Lung (tissue), 12 donors: ENCODE results near the gene KHK. TPM values are rescaled to one million over a fixed set of nuclear protein-coding genes. Genes with fewer than 3 reads are reported as not detected.
A peak's percentile ranks its signal among the peaks of the same experiment; 100 is the strongest.

Experiments used
- ATAC-seq: fragments of 200-7000 bp; cut with Tn5 transposase; one replicate; pipeline ENCODE4 v1.9.1; 2020; ENCODE audit warnings: moderate number of reproducible peaks; ENCODE audit not compliant: insufficient read depth, low FRiP score
- DNase-seq, 3 donors: peaks; one replicate each; pipeline ENCODE4 v3.0.0-alpha.2; 2013 to 2017
- H3K27ac ChIP-seq, 2 donors: one replicate each; pipeline ENCODE4 v1.5.1; 2013; ENCODE audit warnings: mild to moderate bottlenecking in 2 of 2, moderate library complexity in 2 of 2, control low read depth in 1 of 2, inconsistent platforms in 1 of 2, low read depth in 1 of 2, low read length in 1 of 2
- H3K27me3 ChIP-seq, 3 donors: one replicate each; pipeline ENCODE4 v1.5.1; 2013; ENCODE audit warnings: low read length in 2 of 3; ENCODE audit not compliant: control insufficient read depth in 3 of 3, insufficient read depth in 3 of 3
- H3K36me3 ChIP-seq, 4 donors: one replicate each; pipeline ENCODE4 v1.5.1; 2013; ENCODE audit warnings: low read length in 4 of 4, mild to moderate bottlenecking in 1 of 4, moderate library complexity in 1 of 4; ENCODE audit not compliant: control insufficient read depth in 4 of 4, insufficient read depth in 4 of 4
- H3K4me1 ChIP-seq, 5 donors: one replicate each; pipeline ENCODE4 v1.5.1; 2013; ENCODE audit warnings: low read length in 5 of 5, mild to moderate bottlenecking in 2 of 5, moderate library complexity in 1 of 5; ENCODE audit not compliant: control insufficient read depth in 5 of 5, insufficient read depth in 5 of 5
- H3K4me3 ChIP-seq: one replicate; pipeline ENCODE4 v1.5.1; 2013; ENCODE audit warnings: mild to moderate bottlenecking, control low read depth, moderate library complexity
- H3K9ac ChIP-seq, 2 donors: one replicate each; pipeline ENCODE4 v1.5.1; 2013; ENCODE audit warnings: low read length in 2 of 2, control low read depth in 1 of 2; ENCODE audit not compliant: insufficient read depth in 1 of 2
- H3K9me3 ChIP-seq, 4 donors: one replicate each; pipeline ENCODE4 v1.5.1; 2013; ENCODE audit warnings: low read length in 3 of 4, mild to moderate bottlenecking in 1 of 4, moderate library complexity in 1 of 4; ENCODE audit not compliant: control insufficient read depth in 4 of 4, insufficient read depth in 3 of 4
- WGBS, 2 donors: extraction: QIAGEN DNeasy Blood & Tissue Kit; methylation state at CpG; one replicate each; pipeline ENCODE4 v1.1.7; 2013; 5-methylcytosine and 5-hydroxymethylcytosine counted together
- polyA plus RNA-seq, 2 donors: library from polyadenylated mRNA; stranded (reverse); fragments of 200-250 nt; gene quantifications; one replicate each; pipeline ENCODE4 v1.2.1, GENCODE V29; 2013
- total RNA-seq, 2 donors: library from RNA; depleted of rRNA in 1 of 2; stranded (reverse); fragments of >200 nt in 1 of 2; gene quantifications; one replicate each; pipeline ENCODE4 v1.2.1, GENCODE V29; 2014 to 2021
- TF ChIP-seq, protein P1 (sequence below): IDR thresholded peaks from 2 replicates; pipeline ENCODE4 v1.5.1; 2012; ENCODE audit warnings: mild to moderate bottlenecking; ENCODE audit errors: control extremely low read depth, extremely low read depth
- donor health status: control.
- donor health status: control.
- donor health status: Bipolar disorder and iron deficiency.
- donor health status: healthy.
- donor health status: DM: yes; HTN: yes; CAD: no.

KHK gene
- total and polyA plus RNA-seq, 4 donors = 1.6 to 7.6 (median 3.7) TPM

DNA sequence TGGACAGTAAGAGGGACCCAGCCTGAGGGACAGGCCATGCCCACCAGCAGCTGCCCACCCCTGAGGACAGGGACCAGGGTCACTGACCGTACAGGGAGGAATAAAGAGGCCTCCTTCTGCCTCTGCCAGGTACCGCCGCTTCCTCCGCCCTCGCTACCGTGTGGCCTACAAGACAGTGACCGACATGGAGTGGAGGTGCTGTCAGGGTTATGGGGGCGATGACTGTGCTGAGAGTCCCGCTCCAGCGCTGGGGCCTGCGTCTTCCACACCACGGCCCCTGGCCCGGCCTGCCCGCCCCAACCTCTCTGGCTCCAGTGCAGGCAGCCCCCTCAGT, 6.0 kb upstream of the KHK start:
- DNase-seq = no peak
- WGBS, 2 donors = 87 to 89% methylated on average over 14 of the region's 14 CpGs

DNA sequence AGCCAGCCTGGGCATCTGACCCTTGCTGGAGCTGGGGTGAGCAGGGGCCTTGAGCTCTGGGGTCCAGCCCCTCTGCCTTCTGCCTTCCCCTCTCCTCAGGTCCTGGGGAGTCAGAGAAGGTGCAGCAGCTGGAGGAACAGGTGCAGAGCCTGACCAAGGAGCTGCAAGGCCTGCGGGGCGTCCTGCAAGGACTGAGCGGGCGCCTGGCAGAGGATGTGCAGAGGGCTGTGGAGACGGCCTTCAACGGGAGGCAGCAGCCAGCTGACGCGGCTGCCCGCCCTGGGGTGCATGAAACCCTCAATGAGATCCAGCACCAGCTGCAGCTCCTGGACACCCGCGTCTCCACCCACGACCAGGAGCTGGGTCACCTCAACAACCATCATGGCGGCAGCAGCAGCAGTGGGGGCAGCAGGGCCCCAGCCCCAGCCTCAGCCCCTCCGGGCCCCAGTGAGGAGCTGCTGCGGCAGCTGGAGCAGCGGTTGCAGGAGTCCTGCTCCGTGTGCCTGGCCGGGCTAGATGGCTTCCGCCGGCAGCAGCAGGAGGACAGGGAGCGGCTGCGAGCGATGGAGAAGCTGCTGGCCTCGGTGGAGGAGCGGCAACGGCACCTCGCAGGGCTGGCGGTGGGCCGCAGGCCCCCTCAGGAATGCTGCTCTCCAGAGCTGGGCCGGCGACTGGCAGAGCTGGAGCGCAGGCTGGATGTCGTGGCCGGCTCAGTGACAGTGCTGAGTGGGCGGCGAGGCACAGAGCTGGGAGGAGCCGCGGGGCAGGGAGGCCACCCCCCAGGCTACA, 4.4 kb upstream of the KHK start:
- WGBS, 2 donors = 91 to 95% methylated on average over 36 to 38 of the region's 38 CpGs
- H3K4me3 ChIP-seq = no peak overlapping the region
- H3K36me3 ChIP-seq = peaks cover 0 to 52% (median 11%) of the 10 kb centered on the region in 4 donors
- peaks cover 0 to 64% (median 13%) of the 10 kb centered on the region in 5 donors for H3K4me1 ChIP-seq
- no peak overlapping the region for H3K9ac ChIP-seq
- no peaks in the 10 kb centered on the region for H3K27me3 ChIP-seq
- no peaks in the 10 kb centered on the region for H3K9me3 ChIP-seq
- peak overlapping the region in 1 of 2 donors; percentile 30 for H3K27ac ChIP-seq
- DNase-seq (no peak), ATAC-seq (no peak)
- TF ChIP-seq, protein P1, sequence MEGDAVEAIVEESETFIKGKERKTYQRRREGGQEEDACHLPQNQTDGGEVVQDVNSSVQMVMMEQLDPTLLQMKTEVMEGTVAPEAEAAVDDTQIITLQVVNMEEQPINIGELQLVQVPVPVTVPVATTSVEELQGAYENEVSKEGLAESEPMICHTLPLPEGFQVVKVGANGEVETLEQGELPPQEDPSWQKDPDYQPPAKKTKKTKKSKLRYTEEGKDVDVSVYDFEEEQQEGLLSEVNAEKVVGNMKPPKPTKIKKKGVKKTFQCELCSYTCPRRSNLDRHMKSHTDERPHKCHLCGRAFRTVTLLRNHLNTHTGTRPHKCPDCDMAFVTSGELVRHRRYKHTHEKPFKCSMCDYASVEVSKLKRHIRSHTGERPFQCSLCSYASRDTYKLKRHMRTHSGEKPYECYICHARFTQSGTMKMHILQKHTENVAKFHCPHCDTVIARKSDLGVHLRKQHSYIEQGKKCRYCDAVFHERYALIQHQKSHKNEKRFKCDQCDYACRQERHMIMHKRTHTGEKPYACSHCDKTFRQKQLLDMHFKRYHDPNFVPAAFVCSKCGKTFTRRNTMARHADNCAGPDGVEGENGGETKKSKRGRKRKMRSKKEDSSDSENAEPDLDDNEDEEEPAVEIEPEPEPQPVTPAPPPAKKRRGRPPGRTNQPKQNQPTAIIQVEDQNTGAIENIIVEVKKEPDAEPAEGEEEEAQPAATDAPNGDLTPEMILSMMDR = no peak

More for the DNA sequence above, 6.0 kb upstream of the KHK start:
- Histone ChIP-seq H3K36me3 (peaks cover 0 to 50% (median 11%) of the 10 kb centered on the region in 4 donors), H3K9me3 (no peaks in the 10 kb centered on the region), H3K4me3 (peak overlapping the region; percentile 24), H3K27me3 (no peaks in the 10 kb centered on the region), H3K4me1 (peaks cover 0 to 70% (median 21%) of the 10 kb centered on the region in 5 donors), H3K27ac (peak overlapping the region; percentile 2 to 94), H3K9ac (peak overlapping the region in 1 of 2 donors; percentile 67)
- TF ChIP-seq, protein P1 = no peak
- no peak for ATAC-seq

DNA sequence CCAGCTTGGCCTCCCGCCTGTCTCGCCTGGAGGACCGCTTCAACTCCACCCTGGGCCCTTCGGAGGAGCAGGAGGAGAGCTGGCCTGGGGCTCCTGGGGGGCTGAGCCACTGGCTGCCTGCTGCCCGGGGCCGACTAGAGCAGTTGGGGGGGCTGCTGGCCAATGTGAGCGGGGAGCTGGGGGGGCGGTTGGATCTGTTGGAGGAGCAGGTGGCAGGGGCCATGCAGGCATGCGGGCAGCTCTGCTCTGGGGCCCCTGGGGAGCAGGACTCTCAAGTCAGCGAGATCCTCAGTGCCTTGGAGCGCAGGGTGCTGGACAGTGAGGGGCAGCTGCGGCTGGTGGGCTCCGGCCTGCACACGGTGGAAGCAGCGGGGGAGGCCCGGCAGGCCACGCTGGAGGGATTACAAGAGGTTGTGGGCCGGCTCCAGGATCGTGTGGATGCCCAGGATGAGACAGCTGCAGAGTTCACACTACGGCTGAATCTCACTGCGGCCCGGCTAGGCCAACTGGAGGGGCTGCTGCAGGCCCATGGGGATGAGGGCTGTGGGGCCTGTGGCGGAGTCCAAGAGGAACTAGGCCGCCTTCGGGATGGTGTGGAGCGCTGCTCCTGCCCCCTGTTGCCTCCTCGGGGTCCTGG, 3.7 kb upstream of the KHK start:
- H3K4me3 ChIP-seq = no peak overlapping the region
- no peaks in the 10 kb centered on the region for H3K9me3 ChIP-seq
- H3K4me1 ChIP-seq = peaks cover 0 to 61% (median 8%) of the 10 kb centered on the region in 5 donors
- no peak for DNase-seq
- no peak overlapping the region for H3K9ac ChIP-seq
- no peaks in the 10 kb centered on the region for H3K27me3 ChIP-seq
- H3K36me3 ChIP-seq = peaks cover 0 to 52% (median 11%) of the 10 kb centered on the region in 4 donors
- no peak overlapping the region for H3K27ac ChIP-seq
- TF ChIP-seq, protein P1 = no peak
- ATAC-seq = no peak
- 92 to 93% methylated on average over 26 to 27 of the region's 27 CpGs for WGBS, 2 donors
